Suppressor macrophage (primary cell): ENCODE data around the gene LILRB4.
A peak's percentile ranks its signal among the peaks of the same experiment; 100 is the strongest.
"Not testable (repeated sequence)": the region's sequence is repeated elsewhere in the genome, so short reads cannot be mapped to it uniquely, and the experiment has no call there.

Experiments used
- DNase-seq, 4 experiments: peaks; one replicate each; pipeline ENCODE4 v3.0.0-alpha.2; 2020 to 2022

The LILRB4 gene

GRCh38 chr19:54696117-54696548 is 33.3 kb downstream of the LILRB4 start:
- DNase-seq, result peak in 1 of 4 experiments; percentile 17

- DNase-seq, result no peak
Observed at GRCh38 chr19:54696766-54697165, 34.0 kb downstream of the LILRB4 start.

GRCh38 chr19:54697716-54698115 is 34.9 kb downstream of the LILRB4 start:
- DNase-seq, result not testable (repeated sequence)

- DNase-seq, result no peak
Observed at GRCh38 chr19:54704928-54705327, 42.1 kb downstream of the LILRB4 start.

- no peak for DNase-seq
Observed at GRCh38 chr19:54707962-54708361, 45.2 kb downstream of the LILRB4 start.

- no peak for DNase-seq
Observed at GRCh38 chr19:54708781-54709180, 46.0 kb downstream of the LILRB4 start.

- no peak for DNase-seq
Observed at GRCh38 chr19:54709212-54709948, 46.6 kb downstream of the LILRB4 start.

GRCh38 chr19:54709956-54710355 is 47.2 kb downstream of the LILRB4 start:
- not testable (repeated sequence) for DNase-seq
